ENCODE data around the gene THSD8.
A peak's percentile ranks its signal among the peaks of the same experiment; 100 is the strongest.

THSD8 gene

DNA sequence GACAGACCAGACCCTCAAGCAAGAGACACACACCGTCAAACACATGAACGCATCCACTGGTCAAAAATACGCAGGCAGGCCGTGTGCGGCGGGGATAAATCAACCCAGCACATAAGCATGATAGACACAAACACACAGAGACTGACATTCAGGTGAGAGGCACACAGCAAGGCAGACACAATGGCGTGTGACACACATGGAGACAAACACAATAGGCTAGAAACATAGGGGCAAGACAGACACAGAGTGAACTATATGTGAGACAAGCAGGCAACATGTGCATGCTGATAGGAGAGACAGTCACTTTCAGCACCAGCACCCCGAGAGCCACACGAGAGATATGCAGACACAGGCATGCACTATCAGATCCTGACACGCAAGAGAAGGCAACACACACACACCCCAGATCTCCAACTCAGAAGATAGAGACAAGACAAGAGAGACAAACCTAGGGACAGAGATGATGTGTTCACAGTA lies 17.4 kb upstream of the THSD8 start:
- no peaks in the 10 kb centered on the region for H3K9me3 ChIP-seq (ENCODE audit: control extremely low read depth in 1 of 5, control insufficient read depth in 4 of 5, insufficient read depth in 2 of 5, low read depth in 1 of 5, low read length in 4 of 5)
- H3K4me1 ChIP-seq (ENCODE audit: control extremely low read depth in 1 of 4, control insufficient read depth in 4 of 4, insufficient read depth in 4 of 4, low read length in 3 of 4): peaks cover 27 to 88% (median 87%) of the 10 kb centered on the region in 4 experiments
- H3K27ac ChIP-seq (ENCODE audit: insufficient read depth in 1 of 2, low read depth in 1 of 2, low read length in 2 of 2, poor library complexity in 1 of 2, severe bottlenecking in 2 of 2): peak overlapping the region in 1 of 2 experiments; percentile 85
- H3K27me3 ChIP-seq (replicated peaks in 2 of 5; ENCODE audit: control insufficient read depth in 4 of 5, insufficient read depth in 5 of 5, low read length in 4 of 5): no peaks in the 10 kb centered on the region
- WGBS (ENCODE audit: insufficient coverage): 83% methylated on average over 9 of the region's 10 CpGs
- ChIA-PET CTCF (no interaction called here), POLR2A (interaction anchor here (5.9 kb wide), 1 partner anchor 8 kb away, joined by 79 read pairs; the partner anchor contains the start of gene JUNB)
- peak in 2 of 3 donors; percentile 70 to 85 for DNase-seq
- H3K36me3 ChIP-seq (ENCODE audit: control insufficient read depth in 4 of 4, insufficient read depth in 4 of 4, low read length in 3 of 4): no peaks in the 10 kb centered on the region
- H3K4me3 ChIP-seq (ENCODE audit: control insufficient read depth in 1 of 7, extremely low read depth in 1 of 7, insufficient read depth in 4 of 7, low read depth in 2 of 7, low read length in 6 of 7): no peak overlapping the region

DNA sequence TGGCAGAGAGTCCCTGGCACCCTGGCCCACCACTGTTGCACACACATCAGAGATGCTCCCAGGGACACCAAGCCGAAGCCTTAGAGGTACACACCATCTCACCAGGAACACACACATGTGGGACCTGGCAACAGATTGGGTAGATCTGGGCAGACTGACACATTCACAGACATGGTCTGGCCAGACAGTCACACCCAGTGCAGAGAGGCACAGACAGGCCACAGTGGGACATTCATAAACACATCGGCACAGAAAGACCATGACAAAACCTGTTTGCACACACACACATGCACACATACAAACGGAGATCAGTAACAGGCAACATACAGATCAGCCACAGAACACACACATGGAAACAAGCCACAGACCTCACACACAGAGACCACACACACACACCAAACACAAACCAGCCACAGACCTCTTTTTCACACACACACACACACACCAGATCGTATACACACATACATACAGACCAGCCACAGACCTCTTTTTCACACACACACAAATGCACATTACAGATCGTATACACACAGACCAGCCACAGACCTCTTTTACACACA lies 16.9 kb upstream of the THSD8 start:
- H3K36me3 ChIP-seq (ENCODE audit: control insufficient read depth in 4 of 4, insufficient read depth in 4 of 4, low read length in 3 of 4): no peaks in the 10 kb centered on the region
- ChIA-PET POLR2A (interaction anchor here (5.9 to 12.0 kb wide), 2 partner anchors 8 to 9 kb away, joined by 79 to 198 read pairs; partner anchors contain the start of genes HOOK2 and JUNB), CTCF (interaction anchor here (1.1 kb wide), 1 partner anchor 8 kb away, joined by 10 read pairs; no protein-coding TSS in a partner anchor)
- no peaks in the 10 kb centered on the region for H3K27me3 ChIP-seq (replicated peaks in 2 of 5; ENCODE audit: control insufficient read depth in 4 of 5, insufficient read depth in 5 of 5, low read length in 4 of 5)
- peak in 2 of 3 donors; percentile 78 to 88 for DNase-seq
- peaks cover 27 to 84% (median 83%) of the 10 kb centered on the region in 4 experiments for H3K4me1 ChIP-seq (ENCODE audit: control extremely low read depth in 1 of 4, control insufficient read depth in 4 of 4, insufficient read depth in 4 of 4, low read length in 3 of 4)
- H3K4me3 ChIP-seq (ENCODE audit: control insufficient read depth in 1 of 7, extremely low read depth in 1 of 7, insufficient read depth in 4 of 7, low read depth in 2 of 7, low read length in 6 of 7): no peak overlapping the region
- no peaks in the 10 kb centered on the region for H3K9me3 ChIP-seq (ENCODE audit: control extremely low read depth in 1 of 5, control insufficient read depth in 4 of 5, insufficient read depth in 2 of 5, low read depth in 1 of 5, low read length in 4 of 5)
- WGBS (ENCODE audit: insufficient coverage): 28% methylated on average over 3 of the region's 5 CpGs
- peak overlapping the region in 1 of 2 experiments; percentile 85 for H3K27ac ChIP-seq (ENCODE audit: insufficient read depth in 1 of 2, low read depth in 1 of 2, low read length in 2 of 2, poor library complexity in 1 of 2, severe bottlenecking in 2 of 2)

DNA sequence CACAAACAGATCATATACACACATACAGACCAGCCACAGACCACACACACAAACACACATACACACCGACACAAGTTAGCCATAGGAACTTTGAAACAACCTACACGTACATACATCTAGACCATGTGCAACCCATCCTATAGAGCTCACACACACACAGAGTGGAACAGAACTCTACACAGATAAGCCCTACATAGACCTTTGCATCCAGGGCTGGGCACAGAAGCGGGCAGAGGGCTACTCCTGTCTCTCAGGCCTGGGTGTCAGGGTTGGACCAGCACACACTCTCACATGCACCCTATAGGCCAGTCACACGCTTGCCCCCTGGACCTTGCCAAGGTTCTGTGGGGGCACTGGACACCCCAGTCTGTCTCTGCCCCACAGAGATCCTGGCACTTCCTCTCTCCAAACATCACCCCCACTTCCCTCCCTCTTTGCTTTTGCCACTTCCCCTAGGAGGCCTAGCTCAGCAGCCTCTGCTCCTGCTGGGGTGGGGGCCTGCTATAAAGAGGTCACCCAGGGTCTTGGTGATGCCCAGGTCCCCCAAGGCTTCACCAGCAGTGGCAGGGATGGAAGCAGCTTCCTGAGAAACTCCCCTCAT lies 16.3 kb upstream of the THSD8 start:
- H3K27me3 ChIP-seq (replicated peaks in 2 of 5; ENCODE audit: control insufficient read depth in 4 of 5, insufficient read depth in 5 of 5, low read length in 4 of 5): no peaks in the 10 kb centered on the region
- H3K27ac ChIP-seq (ENCODE audit: insufficient read depth in 1 of 2, low read depth in 1 of 2, low read length in 2 of 2, poor library complexity in 1 of 2, severe bottlenecking in 2 of 2): peak overlapping the region; percentile 75 to 85
- ChIA-PET CTCF (interaction anchor here (0.9 to 1.1 kb wide), 2 partner anchors 9 to 11 kb away, joined by 4 to 10 read pairs; no protein-coding TSS in a partner anchor), POLR2A (interaction anchor here (0.7 to 12.0 kb wide), 3 partner anchors 7 to 99 kb away, joined by 3 to 198 read pairs (median 79); partner anchors contain the start of genes HOOK2 and JUNB)
- 55% methylated on average over 4 of the region's 4 CpGs for WGBS (ENCODE audit: insufficient coverage)
- H3K9me3 ChIP-seq (ENCODE audit: control extremely low read depth in 1 of 5, control insufficient read depth in 4 of 5, insufficient read depth in 2 of 5, low read depth in 1 of 5, low read length in 4 of 5): no peaks in the 10 kb centered on the region
- H3K4me1 ChIP-seq (ENCODE audit: control extremely low read depth in 1 of 4, control insufficient read depth in 4 of 4, insufficient read depth in 4 of 4, low read length in 3 of 4): peaks cover 28 to 86% (median 86%) of the 10 kb centered on the region in 4 experiments
- peak in 2 of 3 donors; percentile 63 to 68 for DNase-seq
- H3K36me3 ChIP-seq (ENCODE audit: control insufficient read depth in 4 of 4, insufficient read depth in 4 of 4, low read length in 3 of 4): no peaks in the 10 kb centered on the region
- H3K4me3 ChIP-seq (ENCODE audit: control insufficient read depth in 1 of 7, extremely low read depth in 1 of 7, insufficient read depth in 4 of 7, low read depth in 2 of 7, low read length in 6 of 7): peak overlapping the region in 4 of 7 experiments; percentile 40 to 57 (median 51)

DNA sequence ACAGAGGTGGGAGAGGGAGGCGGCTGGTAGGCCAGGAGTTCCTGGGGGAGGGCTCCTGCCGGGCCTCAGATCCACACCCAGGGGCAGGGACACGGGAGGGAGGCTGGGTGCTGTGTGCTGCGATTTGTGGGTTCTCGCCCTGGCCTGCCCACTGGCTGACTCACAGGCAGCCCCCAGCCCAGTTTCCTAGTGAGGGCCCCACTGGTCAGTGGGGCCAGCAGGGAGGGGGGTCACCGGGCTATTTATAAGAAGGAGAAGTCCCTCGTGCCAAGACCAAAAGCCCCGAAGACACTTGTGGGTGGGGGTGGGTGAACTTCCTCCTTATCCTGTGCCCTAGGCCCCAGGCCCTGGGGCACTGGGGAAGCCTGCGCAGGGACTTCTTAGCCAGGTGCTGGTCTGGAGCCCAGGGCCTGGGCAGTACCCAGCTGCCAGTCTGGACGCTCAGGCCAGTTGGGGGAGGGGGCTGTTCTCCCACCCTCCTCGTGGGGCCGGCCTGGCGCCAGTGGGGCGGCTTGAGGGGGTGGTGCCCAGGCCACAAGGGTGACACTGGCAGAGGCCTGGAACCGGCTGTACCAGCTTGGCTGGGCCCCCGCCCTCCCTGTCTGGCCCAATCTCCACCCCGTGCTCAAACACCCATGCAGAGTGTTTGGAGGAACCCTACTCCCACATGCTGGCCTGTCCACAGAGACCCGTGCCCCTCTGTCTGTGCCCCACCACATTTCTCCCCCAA lies 15.6 kb upstream of the THSD8 start:
- peak in 2 of 3 donors; percentile 79 to 85 for DNase-seq
- Histone ChIP-seq H3K9me3 (ENCODE audit: control extremely low read depth in 1 of 5, control insufficient read depth in 4 of 5, insufficient read depth in 2 of 5, low read depth in 1 of 5, low read length in 4 of 5) (no peaks in the 10 kb centered on the region), H3K4me3 (ENCODE audit: control insufficient read depth in 1 of 7, extremely low read depth in 1 of 7, insufficient read depth in 4 of 7, low read depth in 2 of 7, low read length in 6 of 7) (peak overlapping the region in 4 of 7 experiments; percentile 40 to 57 (median 51)), H3K27me3 (replicated peaks in 2 of 5; ENCODE audit: control insufficient read depth in 4 of 5, insufficient read depth in 5 of 5, low read length in 4 of 5) (no peaks in the 10 kb centered on the region), H3K27ac (ENCODE audit: insufficient read depth in 1 of 2, low read depth in 1 of 2, low read length in 2 of 2, poor library complexity in 1 of 2, severe bottlenecking in 2 of 2) (peak overlapping the region; percentile 75 to 85), H3K36me3 (ENCODE audit: control insufficient read depth in 4 of 4, insufficient read depth in 4 of 4, low read length in 3 of 4) (no peaks in the 10 kb centered on the region), H3K4me1 (ENCODE audit: control extremely low read depth in 1 of 4, control insufficient read depth in 4 of 4, insufficient read depth in 4 of 4, low read length in 3 of 4) (peaks cover 29 to 93% (median 91%) of the 10 kb centered on the region in 4 experiments)
- POLR2A ChIA-PET: interaction anchor here (0.7 to 12.0 kb wide), 2 partner anchors 10 to 99 kb away, joined by 3 to 198 read pairs; partner anchors contain the start of gene HOOK2
- 14% methylated on average over 10 of the region's 18 CpGs for WGBS (ENCODE audit: insufficient coverage)
- CTCF ChIA-PET: interaction anchor here (0.9 to 3.5 kb wide), 3 partner anchors 9 to 10 kb away, joined by 4 to 47 read pairs (median 10); no protein-coding TSS in a partner anchor

DNA sequence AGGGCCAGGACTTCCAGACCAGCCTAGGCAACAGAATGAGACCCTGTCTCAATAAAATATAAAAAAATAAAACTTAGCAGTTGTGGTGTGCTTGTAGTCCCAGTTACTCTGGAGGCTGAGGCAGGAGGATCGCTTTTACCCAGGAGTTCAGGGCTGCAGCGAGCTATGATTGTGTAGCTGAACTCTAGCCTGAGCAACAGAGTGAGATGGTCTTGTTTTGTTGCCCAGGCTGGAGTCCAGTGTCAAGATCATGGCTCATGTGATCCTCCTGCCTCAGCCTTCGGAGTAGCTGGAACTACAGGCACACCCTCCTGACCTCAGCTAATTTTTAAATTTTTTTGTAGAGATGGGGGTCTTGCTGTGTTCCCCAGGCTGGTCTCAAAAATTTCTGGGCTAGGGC lies 14.9 kb upstream of the THSD8 start:
- no peaks in the 10 kb centered on the region for H3K27me3 ChIP-seq (replicated peaks in 2 of 5; ENCODE audit: control insufficient read depth in 4 of 5, insufficient read depth in 5 of 5, low read length in 4 of 5)
- WGBS (ENCODE audit: insufficient coverage): 100% methylated on average over 3 of the region's 3 CpGs
- DNase-seq: no peak
- POLR2A ChIA-PET: interaction anchor here (12.0 kb wide), 1 partner anchor 11 kb away, joined by 198 read pairs; the partner anchor contains the start of gene HOOK2
- CTCF ChIA-PET: interaction anchor here (1.7 to 3.5 kb wide), 2 partner anchors 9 to 10 kb away, joined by 10 to 47 read pairs; no protein-coding TSS in a partner anchor
- H3K36me3 ChIP-seq (ENCODE audit: control insufficient read depth in 4 of 4, insufficient read depth in 4 of 4, low read length in 3 of 4): no peaks in the 10 kb centered on the region
- peaks cover 29 to 87% (median 85%) of the 10 kb centered on the region in 4 experiments for H3K4me1 ChIP-seq (ENCODE audit: control extremely low read depth in 1 of 4, control insufficient read depth in 4 of 4, insufficient read depth in 4 of 4, low read length in 3 of 4)
- no peaks in the 10 kb centered on the region for H3K9me3 ChIP-seq (ENCODE audit: control extremely low read depth in 1 of 5, control insufficient read depth in 4 of 5, insufficient read depth in 2 of 5, low read depth in 1 of 5, low read length in 4 of 5)
- peak overlapping the region in 1 of 7 experiments; percentile 57 for H3K4me3 ChIP-seq (ENCODE audit: control insufficient read depth in 1 of 7, extremely low read depth in 1 of 7, insufficient read depth in 4 of 7, low read depth in 2 of 7, low read length in 6 of 7)
- H3K27ac ChIP-seq (ENCODE audit: insufficient read depth in 1 of 2, low read depth in 1 of 2, low read length in 2 of 2, poor library complexity in 1 of 2, severe bottlenecking in 2 of 2): peak overlapping the region; percentile 75 to 85

DNA sequence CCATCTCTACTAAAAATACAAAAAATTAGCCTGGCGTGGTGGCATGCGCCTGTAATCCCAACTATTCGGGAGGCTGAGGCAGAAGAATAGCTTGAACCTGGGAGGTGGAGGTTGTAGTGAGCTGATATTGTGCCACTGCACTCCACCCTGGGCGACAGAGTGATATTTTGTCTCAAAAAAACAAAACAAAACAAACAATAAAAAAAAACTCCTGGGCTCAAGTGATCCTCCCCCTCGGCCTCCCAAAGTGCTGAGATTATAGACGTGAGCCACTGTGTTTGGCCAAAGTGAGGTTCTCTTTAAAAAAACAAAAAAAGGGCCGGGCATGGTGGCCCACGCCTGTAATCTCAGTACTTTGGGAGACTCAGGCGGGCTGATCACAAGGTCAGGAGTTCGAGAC lies 14.4 kb upstream of the THSD8 start:
- 94% methylated on average over 7 of the region's 10 CpGs for WGBS (ENCODE audit: insufficient coverage)
- no peaks in the 10 kb centered on the region for H3K27me3 ChIP-seq (replicated peaks in 2 of 5; ENCODE audit: control insufficient read depth in 4 of 5, insufficient read depth in 5 of 5, low read length in 4 of 5)
- ChIA-PET CTCF (interaction anchor here (1.1 to 3.5 kb wide), 3 partner anchors 10 to 21 kb away, joined by 3 to 47 read pairs (median 10); no protein-coding TSS in a partner anchor), POLR2A (interaction anchor here (12.0 kb wide), 1 partner anchor 12 kb away, joined by 198 read pairs; the partner anchor contains the start of gene HOOK2)
- no peaks in the 10 kb centered on the region for H3K9me3 ChIP-seq (ENCODE audit: control extremely low read depth in 1 of 5, control insufficient read depth in 4 of 5, insufficient read depth in 2 of 5, low read depth in 1 of 5, low read length in 4 of 5)
- no peaks in the 10 kb centered on the region for H3K36me3 ChIP-seq (ENCODE audit: control insufficient read depth in 4 of 4, insufficient read depth in 4 of 4, low read length in 3 of 4)
- H3K4me3 ChIP-seq (ENCODE audit: control insufficient read depth in 1 of 7, extremely low read depth in 1 of 7, insufficient read depth in 4 of 7, low read depth in 2 of 7, low read length in 6 of 7): no peak overlapping the region
- peaks cover 29 to 82% (median 80%) of the 10 kb centered on the region in 4 experiments for H3K4me1 ChIP-seq (ENCODE audit: control extremely low read depth in 1 of 4, control insufficient read depth in 4 of 4, insufficient read depth in 4 of 4, low read length in 3 of 4)
- no peak for DNase-seq
- peak overlapping the region in 1 of 2 experiments; percentile 85 for H3K27ac ChIP-seq (ENCODE audit: insufficient read depth in 1 of 2, low read depth in 1 of 2, low read length in 2 of 2, poor library complexity in 1 of 2, severe bottlenecking in 2 of 2)

Measured in common myeloid progenitor, CD34-positive (primary cell).